K562 treated with DMSO at 1 percent for 4 hours (cell line): ENCODE measurements around the gene PDCD2L. TPM values are rescaled to one million over a fixed set of nuclear protein-coding genes. Genes with fewer than 3 reads are reported as not detected.

Experiments used
- total RNA-seq: library from RNA; unstranded; fragments of 300-600 nt; gene quantifications from 2 replicates; pipeline ENCODE4 v1.2.3, GENCODE V29; 2022; ENCODE audit not compliant: insufficient read depth

Gene PDCD2L, protein sequence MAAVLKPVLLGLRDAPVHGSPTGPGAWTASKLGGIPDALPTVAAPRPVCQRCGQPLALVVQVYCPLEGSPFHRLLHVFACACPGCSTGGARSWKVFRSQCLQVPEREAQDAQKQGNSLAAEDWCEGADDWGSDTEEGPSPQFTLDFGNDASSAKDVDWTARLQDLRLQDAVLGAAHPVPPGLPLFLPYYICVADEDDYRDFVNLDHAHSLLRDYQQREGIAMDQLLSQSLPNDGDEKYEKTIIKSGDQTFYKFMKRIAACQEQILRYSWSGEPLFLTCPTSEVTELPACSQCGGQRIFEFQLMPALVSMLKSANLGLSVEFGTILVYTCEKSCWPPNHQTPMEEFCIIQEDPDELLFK
- 15.8 and 21.1 TPM in 2 replicates for total RNA-seq

DNA sequence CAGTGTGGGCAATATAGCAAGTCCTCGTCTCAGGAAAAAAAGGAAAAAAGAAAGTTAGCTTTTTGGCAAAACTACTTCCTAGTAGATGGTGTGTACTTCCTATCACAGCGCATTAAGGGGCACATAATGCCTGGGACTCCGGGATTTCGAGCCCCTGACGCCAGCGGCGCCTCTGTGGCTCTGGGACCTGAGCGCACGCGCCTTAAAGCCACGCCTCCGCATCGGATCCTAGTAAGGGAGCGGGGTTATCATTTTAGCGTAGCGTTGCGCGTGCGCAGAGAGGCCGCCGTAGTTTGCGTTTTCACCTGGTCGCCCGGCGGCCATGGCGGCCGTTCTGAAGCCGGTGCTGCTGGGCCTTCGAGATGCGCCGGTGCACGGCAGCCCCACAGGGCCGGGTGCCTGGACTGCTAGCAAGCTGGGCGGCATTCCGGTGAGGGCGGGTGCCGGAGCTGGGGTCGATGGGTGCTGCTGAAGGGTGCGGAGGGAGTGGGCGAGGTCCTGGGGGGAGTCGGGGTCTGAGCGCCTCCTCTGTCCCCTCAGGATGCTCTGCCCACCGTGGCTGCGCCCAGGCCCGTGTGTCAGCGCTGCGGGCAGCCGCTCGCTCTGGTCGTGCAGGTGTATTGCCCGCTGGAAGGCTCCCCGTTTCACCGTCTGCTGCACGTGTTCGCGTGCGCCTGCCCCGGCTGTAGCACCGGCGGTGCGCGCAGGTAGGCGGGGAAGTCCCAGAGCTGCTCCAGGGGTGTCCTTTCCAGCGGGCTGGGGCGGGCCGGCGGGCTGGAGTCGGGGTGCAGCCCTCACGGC is at the start of gene PDCD2L:
PDCD2L (plus strand) TSS at position 291 of the 801 bp plus-strand sequence; CDS start at position 323, 32 bp downstream.

DNA sequence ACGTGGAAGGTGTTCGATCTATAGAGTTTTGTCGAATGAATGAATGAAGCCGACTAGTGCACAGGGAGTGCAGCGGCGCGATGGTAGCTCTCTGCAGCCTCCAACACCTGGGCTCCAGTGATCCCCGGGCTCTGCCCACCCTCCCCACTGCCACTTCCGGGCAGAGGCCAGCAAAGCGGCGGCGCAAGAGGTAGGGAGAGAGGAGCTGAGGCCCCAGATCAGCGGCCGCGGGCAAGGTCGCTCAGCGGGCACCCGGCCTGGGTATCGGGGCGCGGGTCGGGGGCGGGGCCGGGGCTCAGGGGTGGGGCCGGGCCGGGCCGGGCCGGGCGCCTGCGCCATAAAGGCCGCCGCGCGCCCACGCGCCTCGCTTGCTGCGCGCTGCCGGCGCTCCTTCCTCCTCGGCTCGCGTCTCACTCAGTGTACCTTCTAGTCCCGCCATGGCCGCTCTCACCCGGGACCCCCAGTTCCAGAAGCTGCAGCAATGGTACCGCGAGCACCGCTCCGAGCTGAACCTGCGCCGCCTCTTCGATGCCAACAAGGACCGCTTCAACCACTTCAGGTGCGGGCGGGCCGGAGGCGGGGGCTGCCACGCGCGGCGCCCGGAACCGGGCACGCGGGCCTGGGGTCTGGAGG is 39.3 kb upstream of the PDCD2L start, which contains the start of gene GPI:
GPI (plus strand) TSS at position 367 of the 633 bp plus-strand sequence; CDS start at position 438, 71 bp downstream.

Other genes starting within 250 kb of the PDCD2L start
- 54.4 and 78.0 TPM in 2 replicates for gene LSM14A, start 231.9 kb upstream of the PDCD2L start, total RNA-seq
- 12.7 and 16.5 TPM in 2 replicates for gene GARRE1, start 149.8 kb upstream of the PDCD2L start, total RNA-seq
- gene GPI, start 39.2 kb upstream of the PDCD2L start, total RNA-seq: 165 and 176 TPM in 2 replicates
- 137 and 148 TPM in 2 replicates for gene UBA2, start 24.0 kb downstream of the PDCD2L start, total RNA-seq
- gene WTIP, start 77.4 kb downstream of the PDCD2L start, total RNA-seq: 0.06 and 0.08 TPM in 2 replicates